Tibial nerve (tissue), 4 donors: ENCODE measurements around the gene GLIS2. TPM values are rescaled to one million over a fixed set of nuclear protein-coding genes. Genes with fewer than 3 reads are reported as not detected.

ENCODE experiments used
- DNase-seq, 2 donors: peaks; one replicate each; pipeline ENCODE4 v3.0.0-alpha.2; 2019; ENCODE audit warnings: low spot score in 2 of 2
- H3K27ac ChIP-seq, 4 donors: fragments of 200-600 bp; sonication (generic) in 3 of 4; one replicate each; pipeline ENCODE4 v1.5.1; 2017 to 2019; ENCODE audit warnings: mild to moderate bottlenecking in 1 of 4
- H3K27me3 ChIP-seq, 2 donors: fragments of 200-600 bp; sonication (generic) in 1 of 2; one replicate each; pipeline versions ENCODE4 v1.5.1 to v1.6.0; 2017 to 2019
- H3K36me3 ChIP-seq, 3 donors: fragments of 200-600 bp; sonication (generic); one replicate each; pipeline ENCODE4 v1.5.1; 2018 to 2019
- H3K4me1 ChIP-seq, 4 donors: fragments of 200-600 bp; sonication (generic) in 3 of 4; one replicate each; pipeline ENCODE4 v1.5.1; 2017 to 2019
- H3K4me3 ChIP-seq, 4 donors: fragments of 200-600 bp; sonication (generic) in 3 of 4; one replicate each; pipeline ENCODE4 v1.5.1; 2017 to 2019; ENCODE audit warnings: mild to moderate bottlenecking in 1 of 4, moderate library complexity in 1 of 4
- H3K9me3 ChIP-seq, 4 donors: fragments of 200-600 bp; sonication (generic) in 3 of 4; one replicate each; pipeline ENCODE4 v1.5.1; 2017 to 2019
- CTCF ChIP-seq, 5 experiments: fragments of 200-600 bp in 3 of 5; fragments of 450-650 bp in 2 of 5; sonication (generic) in 3 of 5; IDR thresholded peaks; one replicate each; pipeline ENCODE4 v1.5.1; 2016 to 2019; ENCODE audit warnings: antibody characterized with exemption in 5 of 5, mild to moderate bottlenecking in 3 of 5, moderate library complexity in 2 of 5
- EP300 ChIP-seq, 2 donors: sonication (generic); formaldehyde crosslinking; IDR thresholded peaks; one replicate each; pipeline ENCODE4 v1.6.1; 2017; ENCODE audit warnings: antibody characterized with exemption in 2 of 2, mild to moderate bottlenecking in 1 of 2
- POLR2A ChIP-seq, 2 donors: fragments of 450-650 bp; IDR thresholded peaks; one replicate each; pipeline ENCODE4 v1.6.1; 2017; ENCODE audit warnings: antibody characterized with exemption in 2 of 2, mild to moderate bottlenecking in 2 of 2, moderate library complexity in 2 of 2
- WGBS, 2 donors: methylation state at CpG; one replicate each; pipeline ENCODE4 v1.1.5; 2018; 5-methylcytosine and 5-hydroxymethylcytosine counted together
- total RNA-seq, 4 donors: library from RNA; depleted of rRNA; stranded (reverse); fragments of >200 nt; gene quantifications; one replicate each; pipeline ENCODE4 v1.1.0, GENCODE V29; 2016

The GLIS2 gene
- total RNA-seq, 4 donors from 2014 or later, result 9.0 to 11.1 (median 10.8) TPM

GRCh38 chr16:4316864-4317531, 1.1 kb downstream of the GLIS2 start:
- no peak for DNase-seq
- Histone ChIP-seq H3K9me3 (no peaks in the 10 kb centered on the region), H3K27ac (peak overlapping the region; percentile 83 to 96 (median 92)), H3K27me3 (no peaks in the 10 kb centered on the region), H3K4me1 (peaks cover 3 to 72% (median 44%) of the 10 kb centered on the region in 4 donors), H3K36me3 (no peaks in the 10 kb centered on the region), H3K4me3 (peak overlapping the region; percentile 48 to 68 (median 58))
- TF ChIP-seq POLR2A (IDR thresholded peaks at IDR 0.05) (no peak), CTCF (IDR thresholded peaks at IDR 0.05) (no peak), EP300 (IDR thresholded peaks at IDR 0.05) (no peak)
- 10 to 24% methylated on average over 11 to 14 of the region's 20 CpGs for WGBS, 2 donors

- TF ChIP-seq POLR2A (IDR thresholded peaks at IDR 0.05), result no peak
- no peak for TF ChIP-seq CTCF (IDR thresholded peaks at IDR 0.05)
- no peak for TF ChIP-seq EP300 (IDR thresholded peaks at IDR 0.05)
- Histone ChIP-seq H3K4me1 (peaks cover 3 to 80% (median 48%) of the 10 kb centered on the region in 4 donors), H3K4me3 (peak overlapping the region; percentile 48 to 68 (median 58)), H3K9me3 (no peaks in the 10 kb centered on the region), H3K36me3 (no peaks in the 10 kb centered on the region), H3K27me3 (no peaks in the 10 kb centered on the region), H3K27ac (peak overlapping the region; percentile 83 to 96 (median 92))
- DNase-seq, result no peak
- 24 to 29% methylated on average over 10 to 12 of the region's 12 CpGs for WGBS, 2 donors
These were observed 1.9 kb downstream of the GLIS2 start for GRCh38 chr16:4317532-4318450.

- TF ChIP-seq CTCF (IDR thresholded peaks at IDR 0.05) (no peak), EP300 (IDR thresholded peaks at IDR 0.05) (no peak), POLR2A (IDR thresholded peaks at IDR 0.05) (no peak)
- 34 to 44% methylated on average over 13 of the region's 13 CpGs for WGBS, 2 donors
- no peaks in the 10 kb centered on the region for H3K27me3 ChIP-seq
- peaks cover 3 to 86% (median 53%) of the 10 kb centered on the region in 4 donors for H3K4me1 ChIP-seq
- H3K9me3 ChIP-seq, result no peaks in the 10 kb centered on the region
- peak overlapping the region in 3 of 4 donors; percentile 83 to 96 (median 91) for H3K27ac ChIP-seq
- H3K4me3 ChIP-seq, result no peak overlapping the region
- DNase-seq, result no peak
- H3K36me3 ChIP-seq, result no peaks in the 10 kb centered on the region
These were observed 2.6 kb downstream of the GLIS2 start for GRCh38 chr16:4318451-4318910.

- Histone ChIP-seq H3K4me3 (no peak overlapping the region), H3K4me1 (peaks cover 3 to 86% (median 58%) of the 10 kb centered on the region in 4 donors), H3K27me3 (no peaks in the 10 kb centered on the region), H3K27ac (peak overlapping the region; percentile 4 to 96 (median 87)), H3K9me3 (no peaks in the 10 kb centered on the region), H3K36me3 (no peaks in the 10 kb centered on the region)
- TF ChIP-seq POLR2A (IDR thresholded peaks at IDR 0.05) (no peak), CTCF (IDR thresholded peaks at IDR 0.05) (no peak), EP300 (IDR thresholded peaks at IDR 0.05) (no peak)
- WGBS, 2 donors, result 54 to 63% methylated on average over 5 of the region's 5 CpGs
- DNase-seq, result no peak
These were observed 3.1 kb downstream of the GLIS2 start for GRCh38 chr16:4318967-4319366.
